ENCODE results near the gene CFAP97D2.
"Not testable (repeated sequence)": the region's sequence is repeated elsewhere in the genome, so short reads cannot be mapped to it uniquely, and the experiment has no call there.

Gene CFAP97D2

DNA sequence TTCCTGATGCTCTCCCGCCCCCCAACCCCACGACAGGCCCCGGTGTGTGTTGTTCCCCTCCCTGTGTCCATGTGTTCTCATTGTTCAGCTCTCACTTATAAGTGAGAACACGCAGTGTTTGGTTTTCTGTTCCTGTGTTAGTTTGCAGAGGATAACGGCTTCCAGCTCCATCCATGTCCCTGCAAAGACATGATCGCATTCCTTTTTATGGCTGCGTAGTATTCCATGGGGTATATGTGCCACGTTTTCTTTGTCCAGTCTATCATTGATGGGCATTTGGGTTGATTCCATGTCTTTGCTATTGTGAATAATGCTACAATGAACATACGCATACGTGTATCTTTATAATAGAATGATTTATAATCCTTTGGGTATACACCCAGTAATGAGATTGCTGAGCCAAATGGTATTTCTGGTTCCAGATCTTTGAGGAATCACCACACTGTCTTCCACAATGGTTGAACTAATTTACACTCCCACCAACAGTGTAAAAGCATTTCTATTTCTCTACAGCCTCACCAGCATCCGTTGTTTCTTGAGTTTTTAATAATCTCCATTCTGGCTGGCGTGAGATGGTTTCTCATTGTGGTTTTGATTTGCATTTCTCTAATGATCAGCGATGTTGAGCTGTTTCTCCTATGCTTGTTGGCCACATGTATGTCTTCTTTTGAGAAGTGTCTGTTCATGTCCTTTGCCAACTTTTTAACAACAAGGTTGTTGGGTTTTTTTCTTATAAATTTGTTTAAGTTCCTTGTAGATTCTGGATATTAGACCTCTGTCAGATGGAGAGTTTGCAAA, 20.0 kb upstream of the CFAP97D2 start:
- not testable (repeated sequence) for DNase-seq (ENCODE audit: low spot score)

DNA sequence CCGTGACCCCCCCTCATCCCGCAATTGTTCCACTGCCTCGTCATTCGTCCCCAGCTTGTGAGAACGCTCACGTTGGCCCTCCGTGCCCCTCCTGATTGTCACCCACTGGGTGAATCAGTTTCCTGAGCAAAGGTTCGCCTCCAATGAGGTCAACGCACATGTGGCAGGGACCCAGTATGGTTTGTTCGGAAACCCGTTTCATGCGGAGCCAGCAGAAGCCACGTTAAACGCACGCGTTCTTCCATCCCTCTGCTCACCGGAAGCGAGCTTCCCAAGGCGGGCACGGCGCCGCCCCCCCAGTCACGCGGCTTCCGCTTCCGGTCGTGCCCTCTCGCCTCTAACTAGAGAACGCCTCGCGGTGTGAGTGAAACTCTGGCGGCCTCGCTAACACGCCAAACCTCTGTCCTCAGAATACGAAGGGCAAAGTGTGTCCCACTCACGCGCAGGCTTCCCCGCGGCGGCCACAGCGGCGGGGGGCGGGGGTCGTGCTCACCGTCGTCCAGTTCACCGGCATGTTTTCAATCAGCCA, 18.0 kb upstream of the CFAP97D2 start:
- no peak for DNase-seq (ENCODE audit: low spot score)

DNA sequence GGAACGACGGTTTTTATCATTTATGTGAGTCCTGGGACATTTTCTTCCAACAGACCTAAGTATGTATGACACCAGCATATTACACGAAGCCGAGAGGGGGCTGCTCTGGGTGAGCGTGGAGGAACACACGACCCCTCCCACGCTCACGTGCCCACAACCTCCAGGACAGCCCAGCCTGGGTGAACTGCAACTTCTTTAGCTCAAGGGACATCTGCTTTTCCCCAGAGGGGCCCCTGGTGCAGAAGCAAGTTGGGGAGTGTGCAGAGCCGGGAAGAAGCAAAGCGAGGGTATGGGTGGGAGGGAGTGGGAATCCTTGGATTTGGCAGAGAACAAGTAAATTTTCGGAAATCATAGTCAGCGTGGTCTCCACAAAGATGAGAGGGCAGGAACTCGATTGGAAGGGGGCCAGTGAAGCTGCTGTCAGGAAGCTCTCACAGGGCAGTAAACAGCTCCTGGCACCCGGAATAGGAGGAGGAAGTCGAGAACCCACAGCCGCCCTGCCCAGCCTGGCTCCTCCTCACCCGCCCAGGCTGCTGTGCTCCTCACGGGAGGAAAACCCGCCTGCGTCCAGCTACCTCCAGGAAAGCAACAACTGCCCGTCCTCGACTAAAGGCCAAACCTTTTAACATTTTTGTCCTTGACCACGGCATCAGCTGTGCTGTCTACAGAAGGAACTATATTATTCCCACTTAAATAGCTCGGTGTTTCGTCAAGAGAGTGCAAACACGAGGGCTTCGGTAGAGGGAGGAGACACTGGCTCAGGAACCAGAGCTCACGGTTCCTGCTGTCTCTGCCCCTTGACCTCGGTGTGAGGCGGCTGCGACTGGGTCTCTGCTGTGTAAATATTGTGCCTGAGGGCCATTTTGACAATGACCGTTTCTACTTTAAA, 17.2 kb upstream of the CFAP97D2 start:
- DNase-seq (ENCODE audit: low spot score) = no peak

DNA sequence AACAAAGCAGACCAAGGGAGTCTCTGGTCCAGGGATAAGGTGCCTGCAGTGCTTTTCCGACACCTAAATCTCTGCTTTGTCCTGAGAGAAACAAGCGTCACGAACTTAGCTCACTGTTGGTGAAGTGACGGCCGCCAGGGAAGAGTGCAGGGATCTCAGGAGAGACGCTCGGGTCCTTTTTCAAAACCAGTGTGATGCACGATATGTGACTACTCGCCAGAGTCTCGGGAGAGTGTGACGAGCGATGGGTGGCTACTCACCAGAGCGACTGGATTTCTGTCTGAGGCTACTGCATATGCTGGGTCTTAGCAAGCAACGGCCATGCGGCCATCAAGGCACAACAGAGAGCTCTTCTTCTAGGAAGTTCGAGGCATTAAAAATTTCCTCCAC, 16.5 kb upstream of the CFAP97D2 start:
- no peak for DNase-seq (ENCODE audit: low spot score)

DNA sequence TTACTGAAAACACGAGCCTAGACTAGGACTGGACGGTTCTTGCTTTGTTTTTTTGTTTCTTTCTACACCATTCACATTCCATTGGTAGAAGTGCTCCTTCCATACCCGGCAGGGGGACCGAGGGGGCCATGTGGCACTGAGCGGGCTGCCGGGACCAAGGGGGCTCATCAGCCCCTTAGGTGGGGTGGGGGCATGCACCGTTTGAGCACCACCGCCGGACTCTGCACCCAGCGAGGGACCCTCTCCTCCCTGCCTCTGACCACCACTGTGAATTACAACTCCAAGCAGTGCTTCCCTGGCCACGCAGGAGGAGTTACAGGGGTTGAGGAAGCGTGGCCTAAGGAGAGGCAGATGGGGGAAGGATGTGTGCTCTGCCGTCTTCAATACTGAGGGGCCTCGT, 15.0 kb upstream of the CFAP97D2 start:
- no peak for DNase-seq (ENCODE audit: low spot score)

DNA sequence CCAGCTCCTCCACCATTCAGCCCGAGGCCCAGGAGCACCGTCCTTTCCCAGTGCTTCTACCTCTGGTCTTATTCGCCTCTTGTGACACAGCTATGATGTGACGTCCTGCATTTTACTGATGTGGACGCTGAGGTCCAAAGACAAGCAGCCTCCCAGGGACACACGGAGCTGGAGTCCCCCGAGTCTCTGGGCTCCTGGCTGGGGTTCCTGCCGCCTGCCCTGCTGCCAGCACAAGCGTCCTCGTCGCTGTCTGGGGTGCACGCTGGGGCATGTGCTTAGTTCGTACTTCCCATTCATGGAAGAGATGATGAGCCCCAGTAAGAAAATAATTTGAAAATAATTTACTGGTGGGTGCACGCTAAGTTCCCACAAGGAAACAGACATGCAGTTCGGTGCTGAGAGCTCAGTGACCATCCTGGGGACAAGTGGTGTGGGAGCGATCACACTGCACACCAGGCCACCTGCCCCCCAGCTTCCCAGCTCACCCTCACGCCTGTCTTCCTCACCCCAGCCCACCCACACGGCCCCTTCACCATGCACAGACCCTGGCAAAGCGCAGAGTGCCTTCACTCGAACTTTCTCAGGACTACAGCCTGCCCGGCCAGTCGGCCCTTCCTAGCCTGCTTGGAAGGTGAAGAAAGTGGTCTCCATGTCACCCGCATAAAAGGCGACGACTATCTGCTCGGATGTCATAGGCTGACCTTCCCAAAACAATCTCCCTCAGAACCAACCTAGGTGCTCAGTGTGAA, 14.2 kb upstream of the CFAP97D2 start:
- DNase-seq (ENCODE audit: low spot score) = no peak

DNA sequence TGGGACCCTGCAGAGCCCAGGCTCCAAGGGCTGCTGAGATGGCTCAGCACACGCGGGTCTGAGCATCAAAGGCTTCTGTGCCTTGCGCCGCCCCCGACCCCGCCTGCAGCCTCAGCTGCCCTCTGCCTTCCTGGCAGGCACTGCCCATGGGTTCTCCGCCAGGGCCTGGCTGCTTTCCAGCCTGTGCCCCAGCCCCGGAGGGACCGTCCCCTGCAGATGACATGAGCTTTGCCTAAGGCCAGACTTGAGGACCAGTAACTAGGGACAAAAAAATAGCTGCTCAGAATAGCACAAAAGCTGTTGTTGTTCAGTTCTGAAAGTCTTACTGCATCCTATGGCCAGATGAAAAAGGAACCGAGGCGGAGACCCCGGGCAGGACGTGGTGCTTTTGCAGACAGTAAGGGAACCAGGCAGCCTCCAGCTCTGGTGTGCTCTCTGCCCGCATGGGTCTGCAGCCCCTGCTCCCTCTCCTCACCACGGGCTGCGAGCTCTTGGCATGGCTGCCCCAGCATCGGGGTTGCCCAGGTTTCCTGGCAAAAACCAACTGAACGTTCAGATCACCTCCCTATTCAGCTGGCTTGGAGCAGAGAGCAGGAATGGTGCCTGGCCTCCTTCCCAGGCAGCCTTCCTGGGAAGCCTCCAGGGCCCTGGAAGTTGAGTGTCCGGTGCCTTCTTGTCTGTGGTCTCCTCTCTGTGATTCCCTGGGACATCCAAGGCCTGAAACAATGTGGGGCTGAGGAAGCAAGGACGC, 12.5 kb upstream of the CFAP97D2 start:
- no peak for DNase-seq (ENCODE audit: low spot score)

DNA sequence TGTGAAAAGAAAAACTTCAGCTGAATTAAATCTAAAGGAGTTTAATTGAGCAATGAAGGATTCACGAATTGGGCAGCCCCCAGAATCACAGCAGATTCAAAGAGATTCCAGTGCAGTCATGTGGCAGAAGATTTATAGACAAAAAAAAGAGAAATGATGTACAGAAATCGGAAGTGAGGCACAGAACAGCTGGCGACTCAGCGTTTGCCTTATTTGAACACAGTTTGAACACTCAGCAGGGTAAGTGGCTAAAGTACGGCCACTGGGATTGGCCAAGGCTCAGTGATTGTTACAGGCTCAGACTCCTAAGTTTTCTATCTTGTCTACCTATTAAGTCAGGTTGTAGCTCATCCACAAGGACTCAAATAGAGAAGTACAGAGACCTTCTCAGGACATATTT, 11.6 kb upstream of the CFAP97D2 start:
- DNase-seq (ENCODE audit: low spot score) = no peak

DNA sequence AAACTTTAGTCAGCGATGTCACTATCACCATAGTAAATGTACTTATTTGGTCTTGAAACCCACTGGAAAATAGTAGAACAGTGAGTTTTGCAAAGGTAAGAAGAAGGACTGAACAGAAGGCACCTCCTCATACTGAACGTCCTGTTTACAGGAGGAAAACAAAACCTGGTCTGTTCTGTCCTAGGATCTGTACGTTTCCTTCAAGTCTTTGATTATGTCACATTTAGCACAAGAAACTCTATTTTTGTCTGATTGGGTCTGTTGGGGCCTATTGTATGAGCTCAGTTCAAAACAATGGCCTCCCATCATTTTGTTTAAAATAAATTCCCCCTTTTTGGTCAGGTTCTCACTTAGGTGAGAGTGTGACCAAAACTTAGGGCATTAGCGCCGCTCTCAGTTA, 11.2 kb upstream of the CFAP97D2 start:
- no peak for DNase-seq (ENCODE audit: low spot score)

DNA sequence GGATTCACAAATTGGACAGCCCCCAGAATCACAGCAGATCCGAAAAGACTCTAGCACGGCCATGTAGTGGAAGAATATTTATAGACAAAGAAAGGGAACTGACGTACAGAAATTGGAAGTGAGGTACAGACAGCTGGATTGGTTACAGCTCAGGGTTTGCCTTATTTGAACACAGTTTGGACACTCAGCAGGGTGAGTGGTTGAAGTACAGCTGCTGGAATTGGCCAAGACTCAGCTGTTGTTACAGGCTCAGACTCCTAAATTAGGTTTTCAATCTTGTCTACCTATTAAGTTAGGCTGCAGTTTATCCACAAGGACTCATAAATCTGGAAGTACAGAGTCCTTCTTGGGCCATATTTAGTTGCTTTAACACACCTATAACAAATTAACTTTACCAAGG, 5.8 kb upstream of the CFAP97D2 start:
- DNase-seq (ENCODE audit: low spot score) = no peak

DNA sequence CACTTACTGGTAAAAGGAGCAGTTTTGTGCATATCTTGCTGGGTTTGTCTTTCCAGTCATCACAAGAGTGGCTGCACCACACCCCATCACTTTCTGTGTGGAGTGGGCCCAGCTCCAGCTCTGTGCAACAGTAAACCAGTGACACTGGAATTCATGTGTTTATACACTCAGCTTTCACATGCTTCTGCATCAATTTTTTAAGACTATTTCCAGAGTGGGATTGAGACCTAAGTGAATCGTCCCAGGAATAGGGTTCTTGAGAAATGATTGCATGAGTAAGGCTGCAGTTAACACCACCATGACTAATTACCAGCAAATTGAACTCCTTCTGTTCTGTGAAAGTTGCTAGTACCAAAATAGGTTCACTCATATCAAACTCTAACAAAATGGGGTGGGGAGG, 5.3 kb upstream of the CFAP97D2 start:
- no peak for DNase-seq (ENCODE audit: low spot score)

DNA sequence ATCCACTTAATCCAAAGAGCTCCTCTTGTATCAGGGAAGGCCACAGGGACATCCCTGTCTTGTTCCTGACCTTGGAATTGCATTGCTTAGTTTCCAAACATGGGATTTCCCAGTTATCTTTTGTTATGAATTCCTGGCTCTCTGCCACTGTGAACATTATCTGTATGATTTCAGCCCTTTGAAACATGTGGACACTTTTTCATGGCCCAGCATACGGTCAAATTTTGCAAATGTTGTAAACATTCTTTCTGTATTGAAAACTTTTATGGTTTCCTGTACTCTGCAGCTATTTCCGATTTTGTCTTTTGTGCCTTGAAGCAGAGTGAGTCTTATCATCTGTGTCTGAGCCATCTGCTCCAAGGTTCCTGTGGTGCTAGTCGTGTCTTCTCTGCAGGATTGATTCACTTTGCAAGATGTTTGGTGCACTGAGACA, 4.5 kb upstream of the CFAP97D2 start:
- DNase-seq (ENCODE audit: low spot score) = no peak

DNA sequence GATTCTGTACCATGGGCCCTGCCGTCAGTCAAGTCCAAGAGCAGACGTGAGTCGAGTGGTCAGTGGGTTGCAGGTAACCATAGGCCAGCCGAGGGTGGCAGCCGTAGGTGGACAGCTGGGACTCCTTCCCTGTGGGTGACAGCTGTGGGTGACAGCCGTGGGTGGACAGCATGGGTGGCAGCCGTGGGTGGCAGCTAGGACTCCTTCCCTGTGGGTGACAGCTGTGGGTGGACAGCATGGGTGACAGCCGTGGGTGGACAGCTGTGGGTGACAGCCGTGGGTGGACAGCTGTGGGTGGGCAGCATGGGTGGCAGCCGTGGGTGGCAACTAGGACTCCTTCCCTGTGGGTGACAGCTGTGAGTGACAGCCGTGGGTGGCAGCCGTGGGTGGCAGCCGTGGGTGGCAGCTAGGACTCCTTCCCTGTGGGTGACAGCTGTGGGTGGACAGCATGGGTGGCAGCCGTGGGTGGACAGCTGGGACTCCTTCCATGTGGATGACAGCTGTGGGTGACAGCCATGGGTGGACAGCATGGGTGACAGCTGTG, 2.6 kb upstream of the CFAP97D2 start:
- not testable (repeated sequence) for DNase-seq (ENCODE audit: low spot score)

DNA sequence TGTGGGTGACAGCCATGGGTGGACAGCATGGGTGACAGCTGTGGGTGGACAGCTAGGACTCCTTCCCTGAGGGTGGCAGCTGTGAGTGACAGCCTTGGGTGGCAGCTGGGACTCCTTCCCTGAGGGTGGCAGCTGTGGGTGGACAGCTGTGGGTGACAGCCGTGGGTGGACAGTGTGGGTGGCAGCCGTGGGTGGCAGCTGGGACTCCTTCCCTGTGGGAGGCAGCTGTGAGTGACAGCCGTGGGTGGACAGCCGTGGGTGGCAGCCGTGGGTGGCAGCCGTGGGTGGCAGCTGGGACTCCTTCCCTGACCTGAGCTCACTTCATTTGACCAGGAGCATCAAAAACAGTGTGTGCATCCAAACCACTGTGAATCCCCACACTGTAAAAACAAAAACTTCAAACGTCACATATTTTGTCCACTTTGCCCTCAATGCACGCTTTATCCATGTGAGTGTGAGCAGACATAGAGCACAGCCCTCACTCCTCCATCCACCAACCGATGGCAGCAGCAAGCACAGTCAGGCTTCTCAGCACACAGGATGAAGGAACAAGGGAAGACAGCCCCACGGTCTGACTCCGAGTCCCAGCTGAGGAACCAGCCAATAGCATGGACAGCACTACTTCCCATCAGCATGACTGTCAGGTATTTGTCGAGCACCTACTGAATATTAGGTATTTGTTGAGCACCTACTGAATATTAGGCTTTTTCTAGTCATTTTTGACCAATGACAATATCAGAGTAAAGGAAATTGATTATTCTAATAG, 1.6 kb upstream of the CFAP97D2 start:
- no peak for DNase-seq (ENCODE audit: low spot score)

DNA sequence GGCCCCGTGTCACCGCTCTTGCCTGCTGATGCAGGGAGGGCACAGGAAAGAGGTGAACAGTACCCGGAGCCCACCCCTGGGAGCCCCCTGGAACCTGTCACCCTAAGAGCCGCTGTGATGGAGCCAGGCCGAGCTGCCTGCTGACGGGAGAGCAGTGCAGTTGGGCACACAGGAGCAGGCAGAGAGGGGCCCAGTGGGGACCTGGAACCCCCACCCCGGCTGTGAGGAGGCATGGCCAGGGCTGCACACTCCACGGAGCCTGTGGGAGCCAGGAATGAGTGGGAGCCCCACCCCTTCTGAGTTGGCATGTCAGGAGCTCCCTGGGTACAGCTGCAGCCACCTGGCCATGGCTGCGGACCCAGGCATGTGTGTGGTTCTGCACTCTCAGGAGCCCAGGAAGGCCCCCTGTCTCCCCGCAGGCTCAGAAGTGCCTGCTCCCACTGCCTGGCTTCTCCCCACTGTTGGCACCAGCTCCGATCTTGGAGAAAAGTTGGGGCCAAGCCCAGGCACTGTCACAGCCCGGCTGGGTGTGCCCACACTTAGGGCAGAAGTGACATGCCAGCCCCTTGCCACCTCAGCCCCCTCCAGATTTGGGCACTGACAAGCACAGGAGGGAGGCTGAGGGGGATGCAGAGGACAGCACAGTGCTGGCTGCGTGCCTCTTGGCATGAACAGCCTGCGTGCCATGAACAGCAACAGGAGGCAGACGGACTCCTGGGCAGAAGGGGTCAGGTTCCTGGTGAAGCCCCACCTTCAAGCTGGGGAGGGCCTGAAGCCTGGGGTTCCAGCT, 6.3 kb downstream of the CFAP97D2 start:
- no peak for DNase-seq (ENCODE audit: low spot score)

DNA sequence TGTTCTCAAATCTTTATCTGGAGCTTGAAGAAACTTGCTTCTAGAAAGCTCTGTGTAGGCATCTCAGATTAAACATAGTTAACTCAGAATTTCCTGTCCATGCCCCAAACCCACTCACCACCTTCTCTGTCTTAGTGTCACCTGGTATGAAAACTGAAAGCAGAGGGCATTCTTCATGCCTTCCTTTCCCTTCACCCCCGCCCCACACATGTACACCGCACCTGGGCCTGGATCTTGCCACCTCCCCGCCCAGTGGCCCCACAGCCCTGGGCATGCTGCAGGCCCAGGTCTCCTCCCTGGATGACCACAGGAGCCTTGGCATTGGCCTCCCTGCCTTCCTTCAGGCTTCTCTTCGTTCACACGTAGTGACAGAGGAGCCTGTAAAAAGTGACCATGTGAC, 15.8 kb downstream of the CFAP97D2 start:
- DNase-seq (ENCODE audit: low spot score) = no peak

DNA sequence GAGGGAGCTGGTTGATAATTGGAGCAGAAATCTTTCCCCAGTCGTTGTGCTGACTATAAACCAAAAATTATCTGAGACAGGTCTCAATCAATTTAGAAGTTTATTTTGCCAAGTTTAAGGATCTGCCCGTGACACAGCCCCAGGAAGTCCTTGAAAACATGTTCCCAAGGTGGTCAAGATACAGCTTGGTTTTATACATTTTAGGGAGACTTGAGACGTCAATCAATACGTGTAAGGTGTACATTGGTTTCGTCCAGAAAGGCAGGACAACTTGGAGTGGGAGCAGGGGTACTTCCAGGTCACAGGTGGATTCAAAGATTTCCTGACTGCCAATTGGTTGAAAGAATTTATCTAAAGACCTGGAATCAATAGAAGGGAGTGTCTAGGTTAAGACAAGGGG, 17.6 kb downstream of the CFAP97D2 start:
- no peak for DNase-seq (ENCODE audit: low spot score)

DNA sequence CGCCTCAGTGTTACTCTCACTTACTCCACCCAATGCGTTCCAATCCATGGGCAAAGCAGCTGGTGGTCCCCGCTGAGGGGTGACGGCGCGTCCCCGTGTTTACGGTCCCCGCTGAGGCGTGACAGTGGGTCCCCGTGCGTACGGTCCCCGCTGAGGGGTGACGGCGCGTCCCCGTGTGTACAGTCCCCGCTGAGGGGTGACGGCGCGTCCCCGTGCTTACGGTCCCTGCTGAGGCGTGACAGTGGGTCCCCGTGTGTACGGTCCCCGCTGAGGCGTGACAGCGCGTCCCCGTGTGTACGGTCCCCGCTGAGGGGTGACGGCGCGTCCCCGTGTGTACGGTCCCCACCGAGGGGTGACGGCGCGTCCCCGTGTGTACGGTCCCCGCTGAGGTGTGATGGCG, 19.5 kb downstream of the CFAP97D2 start:
- DNase-seq (ENCODE audit: low spot score) = no peak

DNA sequence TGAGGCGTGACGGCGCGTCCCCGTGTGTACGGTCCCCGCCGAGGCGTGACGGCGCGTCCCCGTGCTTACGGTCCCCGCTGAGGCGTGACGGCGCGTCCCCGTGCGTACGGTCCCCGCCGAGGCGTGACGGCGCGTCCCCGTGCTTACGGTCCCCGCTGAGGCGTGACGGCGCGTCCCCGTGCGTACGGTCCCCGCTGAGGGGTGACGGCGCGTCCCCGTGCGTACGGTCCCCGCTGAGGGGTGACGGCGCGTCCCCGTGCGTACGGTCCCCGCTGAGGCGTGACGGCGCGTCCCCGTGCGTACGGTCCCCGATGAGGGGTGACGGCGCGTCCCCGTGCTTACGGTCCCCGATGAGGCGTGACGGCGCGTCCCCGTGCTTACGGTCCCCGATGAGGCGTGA, 20.5 kb downstream of the CFAP97D2 start:
- not testable (repeated sequence) for DNase-seq (ENCODE audit: low spot score)

DNA sequence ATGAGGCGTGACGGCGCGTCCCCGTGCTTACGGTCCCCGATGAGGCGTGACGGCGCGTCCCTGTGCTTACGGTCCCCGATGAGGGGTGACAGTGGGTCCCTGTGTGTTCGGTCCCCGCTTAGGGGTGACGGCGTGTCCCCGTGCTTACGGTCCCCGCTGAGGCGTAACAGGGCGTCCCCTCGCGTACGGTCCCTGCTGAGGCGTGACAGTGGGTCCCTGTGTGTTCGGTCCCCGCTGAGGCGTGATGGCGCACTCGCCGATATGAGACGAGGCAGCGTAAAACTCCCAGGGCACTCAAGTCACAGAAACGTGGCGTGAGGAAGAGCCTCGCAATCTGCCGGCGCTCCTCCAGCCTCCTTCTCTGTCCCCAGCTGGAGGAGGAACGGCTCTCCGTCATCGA, 20.9 kb downstream of the CFAP97D2 start:
- DNase-seq (ENCODE audit: low spot score) = no peak
